Keratinocyte (primary cell): Measurements from ENCODE around the gene ERMARD. TPM values are rescaled to one million over a fixed set of nuclear protein-coding genes. Genes with fewer than 3 reads are reported as not detected.

Source experiments
- DNase-seq: peaks from one replicate; pipeline ENCODE4 v3.0.0-alpha.2; 2011; ENCODE audit warnings: low read depth, missing footprints, low spot score
- FAIRE-seq: peaks from 2 replicates; lab custom pipeline; 2011; peaks lifted over from hg19 to GRCh38; lab: Jason Lieb, UNC
- H2AFZ ChIP-seq: 2 replicates; pipeline ENCODE4 v1.6.0; 2012; ENCODE audit warnings: low read length, control low read depth, inconsistent platforms; ENCODE audit not compliant: control insufficient read depth
- H3K27ac ChIP-seq: 2 replicates; pipeline ENCODE4 v1.5.1; 2011; ENCODE audit warnings: low read length; ENCODE audit not compliant: control insufficient read depth, insufficient read depth
- H3K27me3 ChIP-seq: 3 replicates; pipeline ENCODE4 v1.6.0; 2011; ENCODE audit warnings: low read length; ENCODE audit not compliant: control insufficient read depth, insufficient read depth; ENCODE audit errors: extremely low read depth
- H3K36me3 ChIP-seq, 2 experiments: 2 replicates in 1 of 2; 3 replicates in 1 of 2; pipeline ENCODE4 v1.5.1; 2011; ENCODE audit warnings: low read length in 2 of 2, mild to moderate bottlenecking in 1 of 2; ENCODE audit not compliant: control insufficient read depth in 2 of 2, insufficient read depth in 2 of 2; ENCODE audit errors: extremely low read depth in 1 of 2
- H3K4me1 ChIP-seq: 3 replicates; pipeline ENCODE4 v1.5.1; 2011; ENCODE audit warnings: low read length; ENCODE audit not compliant: control insufficient read depth, insufficient read depth; ENCODE audit errors: extremely low read depth
- H3K4me2 ChIP-seq: 3 replicates; pipeline ENCODE4 v1.6.0; 2011; ENCODE audit warnings: low read depth, low read length; ENCODE audit not compliant: control insufficient read depth, insufficient read depth; ENCODE audit errors: extremely low read depth
- H3K4me3 ChIP-seq, 3 experiments: fragments of 200-600 bp in 1 of 3; sonication (generic) in 1 of 3; 2 replicates in 2 of 3; 3 replicates in 1 of 3; pipeline ENCODE4 v1.5.1; 2011 to 2016; ENCODE audit warnings: low read length in 3 of 3, mild to moderate bottlenecking in 3 of 3, control low read depth in 2 of 3, inconsistent platforms in 1 of 3, low read depth in 1 of 3, mixed read lengths in 1 of 3, mixed run types in 1 of 3, moderate library complexity in 1 of 3; ENCODE audit not compliant: control insufficient read depth in 2 of 3, insufficient read depth in 2 of 3; ENCODE audit errors: extremely low read depth in 1 of 3
- H3K79me2 ChIP-seq: 2 replicates; pipeline ENCODE4 v1.6.0; 2012; ENCODE audit warnings: low read length; ENCODE audit not compliant: control insufficient read depth, insufficient read depth
- H3K9ac ChIP-seq: 3 replicates; pipeline ENCODE4 v1.6.0; 2011; ENCODE audit warnings: low read length; ENCODE audit not compliant: control insufficient read depth, insufficient read depth; ENCODE audit errors: extremely low read depth
- H3K9me1 ChIP-seq: 3 replicates; pipeline ENCODE4 v1.6.0; 2011; ENCODE audit warnings: low read length; ENCODE audit not compliant: control insufficient read depth, insufficient read depth; ENCODE audit errors: extremely low read depth
- H3K9me3 ChIP-seq: 2 replicates; pipeline ENCODE4 v1.5.1; 2012; ENCODE audit warnings: low read depth, low read length; ENCODE audit not compliant: control insufficient read depth
- H4K20me1 ChIP-seq: 3 replicates; pipeline ENCODE4 v1.6.0; 2011; ENCODE audit warnings: low read length; ENCODE audit not compliant: control insufficient read depth, insufficient read depth; ENCODE audit errors: extremely low read depth
- CTCF ChIP-seq, 3 experiments: IDR thresholded peaks in 1 of 3; conservative IDR thresholded peaks in 1 of 3; optimal IDR thresholded peaks in 1 of 3; 2 replicates in 2 of 3; 3 replicates in 1 of 3; pipeline versions ENCODE3 to v1.5.1; 2011; ENCODE audit warnings: low read length in 3 of 3, mild to moderate bottlenecking in 3 of 3, moderate library complexity in 2 of 3, control low read depth in 1 of 3, inconsistent platforms in 1 of 3; ENCODE audit not compliant: insufficient read depth in 2 of 3; ENCODE audit errors: extremely low read depth in 1 of 3
- EZH2 ChIP-seq: IDR thresholded peaks from one replicate; pipeline ENCODE4 v1.6.1; 2012; ENCODE audit warnings: inconsistent platforms, mild to moderate bottlenecking, low read length, moderate library complexity
- dilution Hi-C: fragments of 300-500 bp; cut with MboI; formaldehyde crosslinking; loops from one replicate; pipeline ENCODE4 v1.7.0; 2020; ENCODE audit warnings: low sequenced_read_pairs; ENCODE audit not compliant: extremely low pct_ligation_motif_present
- polyA plus RNA-seq, 5 experiments: library from polyadenylated mRNA; depleted of rRNA in 3 of 5; stranded (reverse) in 3 of 5; stranded (forward) in 1 of 5; unstranded in 1 of 5; fragments of >200 nt; gene quantifications; 1 replicate in 1 of 5; 2 replicates in 3 of 5; 3 replicates in 1 of 5; pipeline versions ENCODE4 v1.2.1 to v1.2.3, GENCODE V29; 2011 to 2012; ENCODE audit warnings: missing spikeins in 2 of 5, low read depth in 1 of 5, low replicate concordance in 1 of 5

Gene ERMARD
- polyA plus RNA-seq, 1 donor (not counting 4 experiments of a cell fraction or from before 2014, with no cell fraction given), result 37.9 TPM

DNA sequence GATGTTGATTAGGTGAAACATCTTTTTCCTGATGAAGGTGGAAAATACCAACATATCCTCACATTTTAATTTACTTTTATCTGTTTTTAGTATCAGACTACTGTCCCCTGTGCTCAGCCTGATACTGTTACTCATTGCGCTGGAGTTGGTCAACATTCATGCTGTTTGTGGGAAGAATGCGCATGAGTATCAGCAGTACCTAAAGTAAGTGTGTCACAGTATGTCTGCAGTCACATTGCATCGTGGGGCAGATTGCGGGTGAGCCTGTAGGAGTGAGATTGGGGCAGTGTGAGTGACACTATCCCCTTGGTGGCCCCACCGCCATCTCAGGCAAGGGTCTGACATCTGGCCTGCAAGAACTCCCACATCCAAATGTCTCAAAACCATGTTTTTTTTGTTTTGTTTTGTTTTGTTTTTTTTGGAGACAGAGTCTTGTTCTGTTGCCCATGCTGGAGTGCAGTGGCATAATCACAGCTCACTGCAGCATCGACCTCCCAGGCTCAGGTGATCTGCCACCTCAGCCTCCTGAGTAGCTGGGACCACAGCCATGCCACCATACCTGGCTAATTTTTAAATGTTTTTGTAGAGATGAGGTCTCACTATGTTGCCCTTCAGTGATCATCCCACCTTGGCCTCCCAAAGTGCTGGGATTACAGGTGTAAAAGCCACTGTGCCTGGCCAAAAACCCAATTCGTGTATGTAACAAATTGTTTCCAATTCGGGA lies 27.8 kb downstream of the ERMARD start:
- no peak overlapping the region for H3K4me2 ChIP-seq
- no peak overlapping the region for H3K9ac ChIP-seq
- no peaks in the 10 kb centered on the region for H3K4me1 ChIP-seq
- no peak overlapping the region for H3K4me3 ChIP-seq
- no peak overlapping the region for H3K27ac ChIP-seq
- no peaks in the 10 kb centered on the region for H3K9me3 ChIP-seq
- DNase-seq, result no peak
- H3K9me1 ChIP-seq, result no peaks in the 10 kb centered on the region
- dilution Hi-C loops, result no loop called here
- FAIRE-seq, result no peak
- no peaks in the 10 kb centered on the region for H3K27me3 ChIP-seq
- H2AFZ ChIP-seq, result no peak overlapping the region
- H4K20me1 ChIP-seq, result no peaks in the 10 kb centered on the region
- H3K79me2 ChIP-seq, result no peaks in the 10 kb centered on the region
- TF ChIP-seq CTCF (optimal IDR thresholded peaks at IDR 0.05 in 1 of 3, IDR thresholded peaks at IDR 0.05 in 1 of 3, conservative IDR thresholded peaks at IDR 0.05 in 1 of 3; ENCODE audit: extremely low read depth in 1 of 3, insufficient read depth in 2 of 3, low read length in 3 of 3) (no peak), EZH2 (no peak)
- H3K36me3 ChIP-seq, result peaks cover 4 to 15% of the 10 kb centered on the region in 2 experiments

- DNase-seq (no peak), FAIRE-seq (no peak)
- no peak overlapping the region for H3K4me2 ChIP-seq
- no peaks in the 10 kb centered on the region for H3K9me3 ChIP-seq
- dilution Hi-C loops, result no loop called here
- H3K79me2 ChIP-seq, result no peaks in the 10 kb centered on the region
- H3K4me3 ChIP-seq, result no peak overlapping the region
- no peaks in the 10 kb centered on the region for H3K27me3 ChIP-seq
- H3K9me1 ChIP-seq, result no peaks in the 10 kb centered on the region
- H4K20me1 ChIP-seq, result no peaks in the 10 kb centered on the region
- no peak for TF ChIP-seq CTCF (optimal IDR thresholded peaks at IDR 0.05 in 1 of 3, IDR thresholded peaks at IDR 0.05 in 1 of 3, conservative IDR thresholded peaks at IDR 0.05 in 1 of 3; ENCODE audit: extremely low read depth in 1 of 3, insufficient read depth in 2 of 3, low read length in 3 of 3)
- no peak for TF ChIP-seq EZH2
- no peak overlapping the region for H3K9ac ChIP-seq
- peaks cover 4 to 13% of the 10 kb centered on the region in 2 experiments for H3K36me3 ChIP-seq
- no peaks in the 10 kb centered on the region for H3K4me1 ChIP-seq
- no peak overlapping the region for H3K27ac ChIP-seq
- no peak overlapping the region for H2AFZ ChIP-seq
Observed at GRCh38 chr6:169779896-169780295, 28.5 kb downstream of the ERMARD start.
